K562 (cell line): ENCODE results near the gene PSMB11. TPM values are rescaled to one million over a fixed set of nuclear protein-coding genes. Genes with fewer than 3 reads are reported as not detected.
A peak's percentile ranks its signal among the peaks of the same experiment; 100 is the strongest.

Experiments
- ADNP ChIP-seq: fragments of 200-800 bp; sonication (Bioruptor generic); IDR thresholded peaks from 2 replicates; pipeline ENCODE4 v1.6.1; 2016; ENCODE audit warnings: missing genetic modification characterization, missing compliant biosample characterization
- BACH1 ChIP-seq: fragments of 200-800 bp; sonication (Bioruptor generic); IDR thresholded peaks from 2 replicates; pipeline ENCODE4 v1.6.1; 2016; ENCODE audit warnings: missing genetic modification characterization, missing compliant biosample characterization
- BCOR ChIP-seq: fragments of 450-650 bp; IDR thresholded peaks from 2 replicates; pipeline ENCODE4 v1.6.1; 2016
- BRCA1 ChIP-seq, 2 experiments: fragments of 450-650 bp in 1 of 2; sonication (generic) in 1 of 2; formaldehyde crosslinking in 1 of 2; IDR thresholded peaks; 2 replicates each; pipeline versions ENCODE4 v1.5.0 to v1.6.1; 2017 to 2020; ENCODE audit warnings: mild to moderate bottlenecking in 1 of 2, missing genetic modification reagents in 1 of 2
- CBFA2T3 ChIP-seq: fragments of 450-650 bp; IDR thresholded peaks from 2 replicates; pipeline ENCODE4 v1.6.1; 2017
- EGR1 ChIP-seq: fragments of 450-650 bp; conservative IDR thresholded peaks from 2 replicates; pipeline ENCODE4 v1.6.1; 2017; ENCODE audit warnings: mild to moderate bottlenecking
- EWSR1 ChIP-seq: fragments of 450-650 bp; IDR thresholded peaks from 2 replicates; pipeline ENCODE4 v1.6.1; 2018; ENCODE audit warnings: borderline replicate concordance, mild to moderate bottlenecking, low read depth, moderate library complexity; ENCODE audit not compliant: partially characterized antibody
- FOSL1 ChIP-seq: fragments of 200-800 bp; sonication (Bioruptor generic); conservative IDR thresholded peaks from 2 replicates; pipeline ENCODE4 v1.6.1; 2016; ENCODE audit warnings: missing genetic modification characterization, missing compliant biosample characterization
- HNRNPH1 ChIP-seq: fragments of 200-400 bp; formaldehyde crosslinking; optimal IDR thresholded peaks from 2 replicates; pipeline ENCODE3; 2017; ENCODE audit warnings: low read depth, mild to moderate bottlenecking, low read length, moderate library complexity
- LCOR ChIP-seq: sonication (generic); formaldehyde crosslinking; IDR thresholded peaks from 2 replicates; pipeline ENCODE4 v1.8.0; 2022; ENCODE audit warnings: mild to moderate bottlenecking, missing genetic modification reagents
- PTBP1 ChIP-seq: fragments of 200-400 bp; formaldehyde crosslinking; IDR thresholded peaks from 2 replicates; pipeline ENCODE4 v1.6.1; 2017; ENCODE audit warnings: low read depth, low read length
- SETDB1 ChIP-seq: IDR thresholded peaks from one replicate; pipeline ENCODE4 v1.6.1; 2012; ENCODE audit warnings: low read length, control low read depth, inconsistent platforms
- ZC3H11A ChIP-seq: IDR thresholded peaks from 2 replicates; pipeline ENCODE4 v1.6.1; 2012; ENCODE audit warnings: low read depth, low read length, improper control_type of control experiment
- ZKSCAN8 ChIP-seq: fragments of 200-800 bp; sonication (Bioruptor generic); IDR thresholded peaks from 2 replicates; pipeline ENCODE4 v1.6.1; 2016; ENCODE audit warnings: missing genetic modification characterization, missing compliant biosample characterization
- ZNF121 ChIP-seq: sonication (generic); formaldehyde crosslinking; conservative IDR thresholded peaks from 2 replicates; pipeline ENCODE4 v1.8.0; 2022; ENCODE audit warnings: missing genetic modification reagents
- ZNF274 ChIP-seq: IDR thresholded peaks from 2 replicates; pipeline ENCODE4 v1.6.1; 2011; ENCODE audit warnings: low read depth, mild to moderate bottlenecking, low read length, moderate library complexity, borderline replicate concordance
- polyA plus RNA-seq, 8 experiments: library from polyadenylated mRNA; depleted of rRNA in 4 of 8; stranded (reverse) in 5 of 8; unstranded in 3 of 8; fragments of >200 nt; fragmentation: Nextera tagmentation in 2 of 8; fragmentation: Illumina TruSeq in 1 of 8; extraction: Ambion mirVana in 2 of 8; extraction: Trizol in 1 of 8; gene quantifications; 2 replicates each; pipeline versions ENCODE4 v1.2.1 to v1.2.3, GENCODE V29; 2011 to 2014; ENCODE audit warnings: inconsistent platforms in 1 of 8, missing spikeins in 1 of 8
- total RNA-seq, 7 experiments: library from RNA; depleted of rRNA in 6 of 7; stranded (reverse); fragments of >200 nt in 6 of 7; fragmentation: Illumina TruSeq in 2 of 7; extraction: Trizol in 2 of 7; gene quantifications; 2 replicates each; pipeline versions ENCODE4 v1.2.1 to v1.2.3, GENCODE V29; 2011 to 2021; ENCODE audit warnings: low replicate concordance in 1 of 7
- TF ChIP-seq, protein P1 (sequence below): fragments of 450-650 bp; IDR thresholded peaks from 2 replicates; pipeline ENCODE4 v1.6.1; 2017; ENCODE audit warnings: mild to moderate bottlenecking, moderate library complexity
- TF ChIP-seq, protein P2 (sequence below): sonication (generic); formaldehyde crosslinking; IDR thresholded peaks from 2 replicates; pipeline ENCODE4 v1.8.1; 2023; ENCODE audit warnings: missing genetic modification reagents, mild to moderate bottlenecking, borderline replicate concordance
- TF ChIP-seq, protein P3 (sequence below): sonication (generic); formaldehyde crosslinking; IDR thresholded peaks from 2 replicates; pipeline ENCODE4 v1.8.1; 2023; ENCODE audit warnings: mild to moderate bottlenecking, missing genetic modification reagents
- TF ChIP-seq, protein P4 (sequence below): fragments of 450-650 bp; IDR thresholded peaks from 2 replicates; pipeline ENCODE4 v1.6.1; 2016

Gene PSMB11
- total and polyA plus RNA-seq, 9 of the 15 experiments (the other 6 are each of a cell fraction or from before 2014, with no cell fraction given) = not detected

DNA sequence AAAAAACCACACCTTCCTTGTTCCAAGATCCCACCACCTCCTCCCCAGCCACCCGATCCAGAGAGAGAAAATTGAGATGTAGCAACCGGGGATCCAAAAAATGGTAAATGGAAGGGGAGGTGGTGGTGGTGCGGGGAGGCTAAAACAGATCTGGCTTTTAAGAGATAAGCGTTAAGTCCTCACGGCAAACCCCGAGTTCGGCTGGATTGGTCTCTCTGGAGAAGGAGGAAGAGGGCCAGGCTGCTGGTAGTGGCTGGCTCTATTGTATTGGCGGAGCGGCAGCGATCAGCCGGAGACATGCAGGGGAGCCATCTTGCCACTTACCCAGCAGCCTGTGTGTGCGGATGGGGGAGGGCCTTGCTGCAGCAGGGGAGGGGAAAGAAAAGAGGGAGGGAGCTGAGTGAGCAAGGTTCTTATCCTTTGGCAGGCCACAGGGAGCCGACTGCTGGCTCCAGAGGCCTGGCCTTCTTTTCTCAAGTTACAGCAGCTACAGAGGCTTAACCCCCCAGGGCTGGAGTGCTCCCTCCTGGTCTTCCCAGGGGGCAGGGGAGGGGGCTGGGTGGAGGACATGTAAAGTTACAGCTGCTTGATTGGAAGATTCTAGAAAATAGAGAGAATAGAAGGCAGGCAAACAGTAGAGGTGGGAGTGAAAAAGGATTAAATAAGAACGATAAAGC, 29.4 kb downstream of the PSMB11 start (continued):
- TF ChIP-seq, protein P1, sequence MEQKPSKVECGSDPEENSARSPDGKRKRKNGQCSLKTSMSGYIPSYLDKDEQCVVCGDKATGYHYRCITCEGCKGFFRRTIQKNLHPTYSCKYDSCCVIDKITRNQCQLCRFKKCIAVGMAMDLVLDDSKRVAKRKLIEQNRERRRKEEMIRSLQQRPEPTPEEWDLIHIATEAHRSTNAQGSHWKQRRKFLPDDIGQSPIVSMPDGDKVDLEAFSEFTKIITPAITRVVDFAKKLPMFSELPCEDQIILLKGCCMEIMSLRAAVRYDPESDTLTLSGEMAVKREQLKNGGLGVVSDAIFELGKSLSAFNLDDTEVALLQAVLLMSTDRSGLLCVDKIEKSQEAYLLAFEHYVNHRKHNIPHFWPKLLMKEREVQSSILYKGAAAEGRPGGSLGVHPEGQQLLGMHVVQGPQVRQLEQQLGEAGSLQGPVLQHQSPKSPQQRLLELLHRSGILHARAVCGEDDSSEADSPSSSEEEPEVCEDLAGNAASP = no peak
- TF ChIP-seq, protein P2, sequence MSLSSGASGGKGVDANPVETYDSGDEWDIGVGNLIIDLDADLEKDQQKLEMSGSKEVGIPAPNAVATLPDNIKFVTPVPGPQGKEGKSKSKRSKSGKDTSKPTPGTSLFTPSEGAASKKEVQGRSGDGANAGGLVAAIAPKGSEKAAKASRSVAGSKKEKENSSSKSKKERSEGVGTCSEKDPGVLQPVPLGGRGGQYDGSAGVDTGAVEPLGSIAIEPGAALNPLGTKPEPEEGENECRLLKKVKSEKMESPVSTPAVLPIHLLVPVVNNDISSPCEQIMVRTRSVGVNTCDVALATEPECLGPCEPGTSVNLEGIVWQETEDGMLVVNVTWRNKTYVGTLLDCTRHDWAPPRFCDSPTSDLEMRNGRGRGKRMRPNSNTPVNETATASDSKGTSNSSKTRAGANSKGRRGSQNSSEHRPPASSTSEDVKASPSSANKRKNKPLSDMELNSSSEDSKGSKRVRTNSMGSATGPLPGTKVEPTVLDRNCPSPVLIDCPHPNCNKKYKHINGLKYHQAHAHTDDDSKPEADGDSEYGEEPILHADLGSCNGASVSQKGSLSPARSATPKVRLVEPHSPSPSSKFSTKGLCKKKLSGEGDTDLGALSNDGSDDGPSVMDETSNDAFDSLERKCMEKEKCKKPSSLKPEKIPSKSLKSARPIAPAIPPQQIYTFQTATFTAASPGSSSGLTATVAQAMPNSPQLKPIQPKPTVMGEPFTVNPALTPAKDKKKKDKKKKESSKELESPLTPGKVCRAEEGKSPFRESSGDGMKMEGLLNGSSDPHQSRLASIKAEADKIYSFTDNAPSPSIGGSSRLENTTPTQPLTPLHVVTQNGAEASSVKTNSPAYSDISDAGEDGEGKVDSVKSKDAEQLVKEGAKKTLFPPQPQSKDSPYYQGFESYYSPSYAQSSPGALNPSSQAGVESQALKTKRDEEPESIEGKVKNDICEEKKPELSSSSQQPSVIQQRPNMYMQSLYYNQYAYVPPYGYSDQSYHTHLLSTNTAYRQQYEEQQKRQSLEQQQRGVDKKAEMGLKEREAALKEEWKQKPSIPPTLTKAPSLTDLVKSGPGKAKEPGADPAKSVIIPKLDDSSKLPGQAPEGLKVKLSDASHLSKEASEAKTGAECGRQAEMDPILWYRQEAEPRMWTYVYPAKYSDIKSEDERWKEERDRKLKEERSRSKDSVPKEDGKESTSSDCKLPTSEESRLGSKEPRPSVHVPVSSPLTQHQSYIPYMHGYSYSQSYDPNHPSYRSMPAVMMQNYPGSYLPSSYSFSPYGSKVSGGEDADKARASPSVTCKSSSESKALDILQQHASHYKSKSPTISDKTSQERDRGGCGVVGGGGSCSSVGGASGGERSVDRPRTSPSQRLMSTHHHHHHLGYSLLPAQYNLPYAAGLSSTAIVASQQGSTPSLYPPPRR = no peak
- TF ChIP-seq SETDB1 (no peak), FOSL1 (tag) (peak; percentile 28; the same call in 1 of the 2 replicates), ZNF121 (no peak), BCOR (no peak), HNRNPH1 (no peak), BRCA1 (IDR thresholded peaks at IDR 0.05) (no peak), BRCA1 (CRISPR knock-in tag; IDR thresholded peaks at IDR 0.05) (no peak), BACH1 (tag) (no peak), EWSR1 (no peak), PTBP1 (no peak), ADNP (tag) (no peak), ZC3H11A (no peak), CBFA2T3 (no peak; the same call in 1 of the 2 replicates), ZNF274 (no peak), ZKSCAN8 (CRISPR knock-in tag) (no peak), EGR1 (0 out of 2 replicates have a peak, but pooled peaks have one; percentile 5), LCOR (CRISPR knock-in tag) (peak; percentile 63; the same call in 1 of the 2 replicates)
- TF ChIP-seq, protein P3, sequence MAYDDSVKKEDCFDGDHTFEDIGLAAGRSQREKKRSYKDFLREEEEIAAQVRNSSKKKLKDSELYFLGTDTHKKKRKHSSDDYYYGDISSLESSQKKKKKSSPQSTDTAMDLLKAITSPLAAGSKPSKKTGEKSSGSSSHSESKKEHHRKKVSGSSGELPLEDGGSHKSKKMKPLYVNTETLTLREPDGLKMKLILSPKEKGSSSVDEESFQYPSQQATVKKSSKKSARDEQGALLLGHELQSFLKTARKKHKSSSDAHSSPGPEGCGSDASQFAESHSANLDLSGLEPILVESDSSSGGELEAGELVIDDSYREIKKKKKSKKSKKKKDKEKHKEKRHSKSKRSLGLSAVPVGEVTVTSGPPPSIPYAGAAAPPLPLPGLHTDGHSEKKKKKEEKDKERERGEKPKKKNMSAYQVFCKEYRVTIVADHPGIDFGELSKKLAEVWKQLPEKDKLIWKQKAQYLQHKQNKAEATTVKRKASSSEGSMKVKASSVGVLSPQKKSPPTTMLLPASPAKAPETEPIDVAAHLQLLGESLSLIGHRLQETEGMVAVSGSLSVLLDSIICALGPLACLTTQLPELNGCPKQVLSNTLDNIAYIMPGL (CRISPR knock-in tag) = no peak
- TF ChIP-seq, protein P4, sequence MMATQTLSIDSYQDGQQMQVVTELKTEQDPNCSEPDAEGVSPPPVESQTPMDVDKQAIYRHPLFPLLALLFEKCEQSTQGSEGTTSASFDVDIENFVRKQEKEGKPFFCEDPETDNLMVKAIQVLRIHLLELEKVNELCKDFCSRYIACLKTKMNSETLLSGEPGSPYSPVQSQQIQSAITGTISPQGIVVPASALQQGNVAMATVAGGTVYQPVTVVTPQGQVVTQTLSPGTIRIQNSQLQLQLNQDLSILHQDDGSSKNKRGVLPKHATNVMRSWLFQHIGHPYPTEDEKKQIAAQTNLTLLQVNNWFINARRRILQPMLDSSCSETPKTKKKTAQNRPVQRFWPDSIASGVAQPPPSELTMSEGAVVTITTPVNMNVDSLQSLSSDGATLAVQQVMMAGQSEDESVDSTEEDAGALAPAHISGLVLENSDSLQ = 0 out of 2 replicates have a peak, but pooled peaks have one; percentile 16
